Ishikawa (cell line): ENCODE measurements around the gene PAM.

Experiments
- CEBPB ChIP-seq: IDR thresholded peaks from 2 replicates; pipeline ENCODE4 v1.6.1; 2012
- CREB1 ChIP-seq: IDR thresholded peaks from 2 replicates; pipeline ENCODE4 v1.6.1; 2012; ENCODE audit warnings: low read depth
- EGR1 ChIP-seq: IDR thresholded peaks from 2 replicates; pipeline ENCODE4 v1.6.1; 2012
- EP300 ChIP-seq: IDR thresholded peaks from 2 replicates; pipeline ENCODE4 v1.6.1; 2012; ENCODE audit warnings: borderline replicate concordance
- FOXM1 ChIP-seq: IDR thresholded peaks from 2 replicates; pipeline ENCODE4 v1.6.1; 2012; ENCODE audit warnings: low read depth, borderline replicate concordance
- MAX ChIP-seq: IDR thresholded peaks from 2 replicates; pipeline ENCODE4 v1.6.1; 2012
- NFIC ChIP-seq: IDR thresholded peaks from 2 replicates; pipeline ENCODE4 v1.6.1; 2012
- RAD21 ChIP-seq: IDR thresholded peaks from 2 replicates; pipeline ENCODE4 v1.6.1; 2012; ENCODE audit warnings: low read depth
- REST ChIP-seq: IDR thresholded peaks from 2 replicates; pipeline ENCODE4 v1.6.1; 2012; ENCODE audit warnings: low read depth, mild to moderate bottlenecking
- TAF1 ChIP-seq: IDR thresholded peaks from 2 replicates; pipeline ENCODE4 v1.6.1; 2012; ENCODE audit warnings: low read depth, mild to moderate bottlenecking
- TCF12 ChIP-seq: IDR thresholded peaks from 2 replicates; pipeline ENCODE4 v1.6.1; 2012; ENCODE audit warnings: low read depth
- TEAD4 ChIP-seq: IDR thresholded peaks from 2 replicates; pipeline ENCODE4 v1.6.1; 2012
- USF1 ChIP-seq: IDR thresholded peaks from 2 replicates; pipeline ENCODE4 v1.6.1; 2012
- ZBTB7A ChIP-seq: IDR thresholded peaks from 2 replicates; pipeline ENCODE4 v1.6.1; 2012; ENCODE audit warnings: low read depth

GRCh38 chr5:102807878-102808502 is 52.9 kb downstream of the PAM start:
- TF ChIP-seq FOXM1: no peak
- no peak for TF ChIP-seq EP300
- TF ChIP-seq MAX: no peak
- no peak for TF ChIP-seq TAF1
- no peak for TF ChIP-seq CREB1
- TF ChIP-seq CEBPB: no peak
- no peak for TF ChIP-seq RAD21
- no peak for TF ChIP-seq ZBTB7A
- no peak for TF ChIP-seq EGR1
- no peak for TF ChIP-seq NFIC
- no peak for TF ChIP-seq TEAD4
- no peak for TF ChIP-seq USF1
- TF ChIP-seq REST: no peak
- no peak for TF ChIP-seq TCF12
